PC-9 (cell line): ENCODE data around the gene RBM38.

Experiments
- CTCF ChIP-seq: fragments of 200-600 bp; sonication (generic); conservative IDR thresholded peaks from 2 replicates; pipeline ENCODE4 v1.6.1; 2017; ENCODE audit warnings: mixed run types, antibody characterized with exemption, mild to moderate bottlenecking, moderate library complexity
- EZH2 ChIP-seq: fragments of 200-600 bp; sonication (generic); IDR thresholded peaks from 2 replicates; pipeline ENCODE4 v1.8.0; 2017; ENCODE audit warnings: antibody characterized with exemption, low read depth

- no peak for TF ChIP-seq CTCF
- no peak for TF ChIP-seq EZH2
Observed at GRCh38 chr20:57445774-57446173, 54.6 kb downstream of the RBM38 start.
